ENCODE results near the gene IFI6. TPM values are rescaled to one million over a fixed set of nuclear protein-coding genes. Genes with fewer than 3 reads are reported as not detected.

Gene IFI6
- total and polyA plus RNA-seq, 2 of the 8 experiments (the other 6 are each of a cell fraction or from before 2014, with no cell fraction given) = 6.1 to 13.2 TPM

GRCh38 chr1:27630859-27631491 is 41.0 kb downstream of the IFI6 start:
- H3K36me3 ChIP-seq (ENCODE audit: control insufficient read depth in 2 of 4, insufficient read depth in 4 of 4, low read length in 3 of 4) = no peaks in the 10 kb centered on the region
- H4K8ac ChIP-seq (ENCODE audit: extremely low read depth, insufficient read depth, low read length) = no peak overlapping the region; the same call in 1 of the 2 replicates
- H3K4ac ChIP-seq (replicated peaks; ENCODE audit: insufficient read length, low read depth, low read length) = no peak overlapping the region
- H2BK5ac ChIP-seq (ENCODE audit: low read depth, low read length) = peak overlapping the region; percentile 52; the same call in 1 of the 2 replicates
- H3K4me3 ChIP-seq (ENCODE audit: extremely low read depth in 1 of 4, insufficient read depth in 2 of 4, low read depth in 3 of 4, low read length in 4 of 4) = no peak overlapping the region
- H3K9me3 ChIP-seq (ENCODE audit: insufficient read depth in 2 of 2, low read depth in 1 of 2, low read length in 1 of 2) = no peaks in the 10 kb centered on the region
- no peak overlapping the region; the same call in 1 of the 2 replicates for H3K18ac ChIP-seq (ENCODE audit: extremely low read depth, low read length)
- H2AK5ac ChIP-seq (ENCODE audit: low read depth, low read length) = no peak overlapping the region
- peaks cover 0 to 12% (median 4%) of the 10 kb centered on the region in 4 experiments; a peak in 6 of 7 replicates for H3K4me1 ChIP-seq (replicated peaks in 1 of 4; ENCODE audit: control insufficient read depth in 3 of 4, insufficient read depth in 4 of 4, low read length in 3 of 4)
- H2BK120ac ChIP-seq (replicated peaks; ENCODE audit: low read depth, low read length) = no peak overlapping the region
- no peak for FAIRE-seq
- ChIA-PET CTCF (ENCODE audit: partially characterized antibody) (interaction anchor here (0.8 to 5.3 kb wide), 8 partner anchors 9 to 243 kb away, joined by 3 to 49 read pairs (median 8); no protein-coding TSS in a partner anchor), POLR2A (ENCODE audit: partially characterized antibody) (no interaction called here)
- no peaks in the 10 kb centered on the region for H3K79me1 ChIP-seq (ENCODE audit: low read depth, low read length)
- no peak overlapping the region for H3K27ac ChIP-seq (ENCODE audit: low read depth, low read length)
- no peak overlapping the region for H2BK20ac ChIP-seq (ENCODE audit: low read length)
- H3K56ac ChIP-seq (replicated peaks; ENCODE audit: insufficient read length, low read depth, low read length) = no peak overlapping the region
- no peak overlapping the region for H3K9ac ChIP-seq (replicated peaks in 1 of 4; ENCODE audit: extremely low read depth in 1 of 4, low read depth in 3 of 4, low read length in 3 of 4)
- peaks cover 6% of the 10 kb centered on the region; the same call in 1 of the 2 replicates for H3K23me2 ChIP-seq (ENCODE audit: low read depth, low read length)
- H4K91ac ChIP-seq (replicated peaks; ENCODE audit: insufficient read length, low read length) = no peak overlapping the region
- H3K79me2 ChIP-seq (ENCODE audit: control insufficient read depth in 1 of 2, insufficient read depth in 2 of 2, low read length in 2 of 2) = no peaks in the 10 kb centered on the region
- H3K4me2 ChIP-seq (ENCODE audit: insufficient read depth in 1 of 2, low read depth in 2 of 2, low read length in 2 of 2) = no peak overlapping the region
- H4K5ac ChIP-seq (ENCODE audit: insufficient read length, low read depth, low read length) = no peak overlapping the region
- no peak overlapping the region for H2AFZ ChIP-seq (ENCODE audit: low read length)
- H2BK12ac ChIP-seq (ENCODE audit: low read depth, low read length) = peak overlapping the region; percentile 68; the same call in 1 of the 2 replicates
- no peak overlapping the region for H2BK15ac ChIP-seq (ENCODE audit: low read length)
- DNase-seq (ENCODE audit: low read depth in 1 of 2, low spot score in 2 of 2) = no peak
- no peak overlapping the region for H3K14ac ChIP-seq (ENCODE audit: insufficient read length)
- no peaks in the 10 kb centered on the region for H4K20me1 ChIP-seq (replicated peaks in 1 of 2; ENCODE audit: control insufficient read depth in 1 of 2, insufficient read depth in 2 of 2, low read length in 2 of 2)
- H3K27me3 ChIP-seq (replicated peaks in 1 of 4; ENCODE audit: control insufficient read depth in 3 of 4, extremely low read depth in 1 of 4, insufficient read depth in 3 of 4, low read length in 3 of 4) = peaks cover 19 to 36% (median 31%) of the 10 kb centered on the region in 4 experiments
- 94% methylated on average over 5 of the region's 5 CpGs; no CpG with 5 or more reads in 1 of the 2 experiments for WGBS, 2 experiments (ENCODE audit: extremely low coverage in 1 of 2, insufficient coverage in 1 of 2, insufficient read length in 1 of 2, insufficient replicate concordance in 2 of 2, low coverage in 1 of 2, low lambda C conversion rate in 2 of 2, missing lambda C conversion rate in 1 of 2)
- H3K23ac ChIP-seq (ENCODE audit: insufficient read length) = no peak overlapping the region
- TF ChIP-seq EGR1 (IDR thresholded peaks at IDR 0.05; ENCODE audit: borderline replicate concordance, low read depth, low read length) (no peak), BRCA1 (IDR thresholded peaks at IDR 0.05; ENCODE audit: low read depth, low read length) (no peak), SAP30 (IDR thresholded peaks at IDR 0.05; ENCODE audit: insufficient read depth, insufficient replicate concordance, low read length) (no peak), NRF1 (IDR thresholded peaks at IDR 0.05; ENCODE audit: low read depth, low read length) (no peak), FOSL1 (IDR thresholded peaks at IDR 0.05; ENCODE audit: insufficient read depth, low read depth, low read length) (no peak), HDAC6 (IDR thresholded peaks at IDR 0.05; ENCODE audit: low read depth, low read length) (no peak), SIX5 (IDR thresholded peaks at IDR 0.05; ENCODE audit: low read depth, low read length) (no peak), RFX5 (IDR thresholded peaks at IDR 0.05; ENCODE audit: borderline replicate concordance, low read depth, low read length) (no peak), BCL11A (IDR thresholded peaks at IDR 0.05; ENCODE audit: low read depth in 2 of 2, low read length in 2 of 2) (no peak), TAF1 (IDR thresholded peaks at IDR 0.05; ENCODE audit: low read depth, low read length) (no peak)
- TF ChIP-seq, protein P1, sequence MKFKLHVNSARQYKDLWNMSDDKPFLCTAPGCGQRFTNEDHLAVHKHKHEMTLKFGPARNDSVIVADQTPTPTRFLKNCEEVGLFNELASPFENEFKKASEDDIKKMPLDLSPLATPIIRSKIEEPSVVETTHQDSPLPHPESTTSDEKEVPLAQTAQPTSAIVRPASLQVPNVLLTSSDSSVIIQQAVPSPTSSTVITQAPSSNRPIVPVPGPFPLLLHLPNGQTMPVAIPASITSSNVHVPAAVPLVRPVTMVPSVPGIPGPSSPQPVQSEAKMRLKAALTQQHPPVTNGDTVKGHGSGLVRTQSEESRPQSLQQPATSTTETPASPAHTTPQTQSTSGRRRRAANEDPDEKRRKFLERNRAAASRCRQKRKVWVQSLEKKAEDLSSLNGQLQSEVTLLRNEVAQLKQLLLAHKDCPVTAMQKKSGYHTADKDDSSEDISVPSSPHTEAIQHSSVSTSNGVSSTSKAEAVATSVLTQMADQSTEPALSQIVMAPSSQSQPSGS (IDR thresholded peaks at IDR 0.05; ENCODE audit: low read length) = no peak

Measured in H1 (cell line).